WTC11 (cell line): Measurements from ENCODE around the gene CIDEB. TPM values are rescaled to one million over a fixed set of nuclear protein-coding genes. Genes with fewer than 3 reads are reported as not detected.

Source experiments
- ATAC-seq: fragments of 200-7000 bp; cut with Tn5 transposase; 2 replicates; pipeline ENCODE4 v1.10.0; 2021; ENCODE audit warnings: mild to moderate bottlenecking, moderate library complexity
- CTCF ChIA-PET: fragments of 300-600 bp; sonication (Branson Sonifier 250); formaldehyde crosslinking; loops from one replicate; lab custom pipeline; 2021; ENCODE audit warnings: antibody characterized with exemption; lab: Charles Lee
- POLR2A ChIA-PET: fragments of 350-600 bp; sonication (Branson Sonifier 250); formaldehyde crosslinking; loops from one replicate; lab custom pipeline; 2021; ENCODE audit warnings: antibody characterized with exemption; lab: Charles Lee
- DNase-seq: peaks from one replicate; pipeline ENCODE4 v3.0.0; 2021; ENCODE audit warnings: low spot score
- H3K27ac Mint-ChIP-seq: 2 replicates; pipeline ENCODE4 v1.8.0; 2021; ENCODE audit warnings: mixed read lengths
- H3K27me3 Mint-ChIP-seq: 2 replicates; pipeline ENCODE4 v1.8.0; 2021; ENCODE audit warnings: low read depth, mild to moderate bottlenecking, moderate library complexity, mixed read lengths
- H3K36me3 Mint-ChIP-seq: 2 replicates; pipeline ENCODE4 v1.8.0; 2021; ENCODE audit warnings: mixed read lengths
- H3K4me1 Mint-ChIP-seq: 2 replicates; pipeline ENCODE4 v1.8.0; 2022; ENCODE audit warnings: mixed read lengths
- H3K4me3 Mint-ChIP-seq: 2 replicates; pipeline ENCODE4 v1.8.0; 2021; ENCODE audit warnings: mild to moderate bottlenecking, moderate library complexity, mixed read lengths
- H3K9me3 Mint-ChIP-seq: 2 replicates; pipeline ENCODE4 v1.8.0; 2021; ENCODE audit warnings: mixed read lengths
- E2F5 ChIP-seq: sonication (generic); formaldehyde crosslinking; IDR thresholded peaks from 2 replicates; pipeline ENCODE4 v1.8.1; 2022; ENCODE audit warnings: mild to moderate bottlenecking, moderate library complexity, missing genetic modification reagents
- GRHL2 ChIP-seq: fragments of 250-450 bp; sonication (Bioruptor Pico); IDR thresholded peaks from 2 replicates; pipeline ENCODE4 v1.8.0; 2022; ENCODE audit warnings: mild to moderate bottlenecking, moderate library complexity; ENCODE audit not compliant: insufficient replicate concordance, severe bottlenecking
- HMGA2 ChIP-seq: fragments of 250-450 bp; sonication (Bioruptor Pico); IDR thresholded peaks from 2 replicates; pipeline ENCODE4 v1.4.0; 2021; ENCODE audit warnings: mild to moderate bottlenecking, moderate library complexity
- SMAD3 ChIP-seq: sonication (generic); formaldehyde crosslinking; IDR thresholded peaks from 2 replicates; pipeline ENCODE4 v1.8.0; 2022; ENCODE audit warnings: missing genetic modification reagents, mild to moderate bottlenecking, borderline replicate concordance
- SMAD4 ChIP-seq: sonication (generic); formaldehyde crosslinking; IDR thresholded peaks from 2 replicates; pipeline ENCODE4 v1.8.0; 2022; ENCODE audit warnings: mild to moderate bottlenecking, missing genetic modification reagents
- SP1 ChIP-seq: sonication (generic); formaldehyde crosslinking; conservative IDR thresholded peaks from 2 replicates; pipeline ENCODE4 v1.8.1; 2022; ENCODE audit warnings: missing genetic modification reagents
- STAT6 ChIP-seq: sonication (generic); formaldehyde crosslinking; conservative IDR thresholded peaks from 2 replicates; pipeline ENCODE4 v1.8.1; 2023; ENCODE audit warnings: mild to moderate bottlenecking, low read depth, missing genetic modification reagents, moderate library complexity
- USF1 ChIP-seq: sonication (generic); formaldehyde crosslinking; IDR thresholded peaks from 2 replicates; pipeline ENCODE4 v1.8.0; 2022; ENCODE audit warnings: mild to moderate bottlenecking, missing genetic modification reagents
- ZBTB43 ChIP-seq: sonication (generic); formaldehyde crosslinking; IDR thresholded peaks from 2 replicates; pipeline ENCODE4 v1.8.1; 2023; ENCODE audit warnings: mild to moderate bottlenecking, missing genetic modification reagents
- ZNF317 ChIP-seq: sonication (generic); formaldehyde crosslinking; IDR thresholded peaks from 2 replicates; pipeline ENCODE4 v1.8.1; 2023; ENCODE audit warnings: low read depth, mild to moderate bottlenecking, moderate library complexity, missing genetic modification reagents, borderline replicate concordance
- total RNA-seq: library from RNA; stranded (reverse); gene quantifications from 3 replicates; pipeline ENCODE4 v1.2.3, GENCODE V29; 2021
- TF ChIP-seq, protein P1 (sequence below): fragments of 200-600 bp; IDR thresholded peaks from 2 replicates; pipeline ENCODE4 v1.8.0; 2022; ENCODE audit warnings: antibody characterized with exemption
- TF ChIP-seq, protein P2 (sequence below): sonication (generic); formaldehyde crosslinking; conservative IDR thresholded peaks from 2 replicates; pipeline ENCODE4 v1.8.1; 2022; ENCODE audit warnings: mild to moderate bottlenecking, missing genetic modification reagents
- TF ChIP-seq, protein P3 (sequence below): sonication (generic); formaldehyde crosslinking; IDR thresholded peaks from 2 replicates; pipeline ENCODE4 v1.8.0; 2023; ENCODE audit warnings: missing genetic modification reagents, mild to moderate bottlenecking, borderline replicate concordance
- TF ChIP-seq, protein P4 (sequence below): fragments of 250-450 bp; sonication (Bioruptor Pico); IDR thresholded peaks from 2 replicates; pipeline ENCODE4 v2.1.2; 2022; ENCODE audit warnings: mild to moderate bottlenecking, moderate library complexity

CIDEB gene
- total RNA-seq, 1 experiment from 2014 or later, result 4.7 TPM

- no peak for TF ChIP-seq ZBTB43 (CRISPR knock-in tag)
- TF ChIP-seq HMGA2, result no peak
- TF ChIP-seq, protein P1, sequence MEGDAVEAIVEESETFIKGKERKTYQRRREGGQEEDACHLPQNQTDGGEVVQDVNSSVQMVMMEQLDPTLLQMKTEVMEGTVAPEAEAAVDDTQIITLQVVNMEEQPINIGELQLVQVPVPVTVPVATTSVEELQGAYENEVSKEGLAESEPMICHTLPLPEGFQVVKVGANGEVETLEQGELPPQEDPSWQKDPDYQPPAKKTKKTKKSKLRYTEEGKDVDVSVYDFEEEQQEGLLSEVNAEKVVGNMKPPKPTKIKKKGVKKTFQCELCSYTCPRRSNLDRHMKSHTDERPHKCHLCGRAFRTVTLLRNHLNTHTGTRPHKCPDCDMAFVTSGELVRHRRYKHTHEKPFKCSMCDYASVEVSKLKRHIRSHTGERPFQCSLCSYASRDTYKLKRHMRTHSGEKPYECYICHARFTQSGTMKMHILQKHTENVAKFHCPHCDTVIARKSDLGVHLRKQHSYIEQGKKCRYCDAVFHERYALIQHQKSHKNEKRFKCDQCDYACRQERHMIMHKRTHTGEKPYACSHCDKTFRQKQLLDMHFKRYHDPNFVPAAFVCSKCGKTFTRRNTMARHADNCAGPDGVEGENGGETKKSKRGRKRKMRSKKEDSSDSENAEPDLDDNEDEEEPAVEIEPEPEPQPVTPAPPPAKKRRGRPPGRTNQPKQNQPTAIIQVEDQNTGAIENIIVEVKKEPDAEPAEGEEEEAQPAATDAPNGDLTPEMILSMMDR, result no peak
- no peak for TF ChIP-seq SMAD3
- no peak for TF ChIP-seq ZNF317 (CRISPR knock-in tag)
- TF ChIP-seq GRHL2 (CRISPR knock-in tag), result no peak
- TF ChIP-seq, protein P2, sequence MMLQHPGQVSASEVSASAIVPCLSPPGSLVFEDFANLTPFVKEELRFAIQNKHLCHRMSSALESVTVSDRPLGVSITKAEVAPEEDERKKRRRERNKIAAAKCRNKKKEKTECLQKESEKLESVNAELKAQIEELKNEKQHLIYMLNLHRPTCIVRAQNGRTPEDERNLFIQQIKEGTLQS (CRISPR knock-in tag), result no peak
- TF ChIP-seq, all 79 proteins: peak for 0
Observed at GRCh38 chr14:24280797-24281460, 26.8 kb downstream of the CIDEB start (continued).

- POLR2A ChIA-PET, result interaction anchor here (1.1 kb wide), 1 partner anchor 9 kb away, joined by 3 read pairs; no protein-coding TSS in a partner anchor
- H3K4me1 Mint-ChIP-seq, result no peaks in the 10 kb centered on the region
- no peak overlapping the region for H3K27ac Mint-ChIP-seq
- ATAC-seq (no peak), DNase-seq (no peak)
- H3K4me3 Mint-ChIP-seq, result no peak overlapping the region
- no peaks in the 10 kb centered on the region for H3K36me3 Mint-ChIP-seq
- CTCF ChIA-PET, result interaction anchor here (1.1 to 3.2 kb wide), 4 partner anchors 8 to 36 kb away, joined by 5 to 16 read pairs (median 12); partner anchors contain the start of genes CIDEB, RABGGTA and TINF2
- no peaks in the 10 kb centered on the region for H3K27me3 Mint-ChIP-seq
- H3K9me3 Mint-ChIP-seq, result no peaks in the 10 kb centered on the region
- TF ChIP-seq E2F5 (CRISPR knock-in tag), result no peak
- TF ChIP-seq SMAD4, result no peak
- TF ChIP-seq, protein P3, sequence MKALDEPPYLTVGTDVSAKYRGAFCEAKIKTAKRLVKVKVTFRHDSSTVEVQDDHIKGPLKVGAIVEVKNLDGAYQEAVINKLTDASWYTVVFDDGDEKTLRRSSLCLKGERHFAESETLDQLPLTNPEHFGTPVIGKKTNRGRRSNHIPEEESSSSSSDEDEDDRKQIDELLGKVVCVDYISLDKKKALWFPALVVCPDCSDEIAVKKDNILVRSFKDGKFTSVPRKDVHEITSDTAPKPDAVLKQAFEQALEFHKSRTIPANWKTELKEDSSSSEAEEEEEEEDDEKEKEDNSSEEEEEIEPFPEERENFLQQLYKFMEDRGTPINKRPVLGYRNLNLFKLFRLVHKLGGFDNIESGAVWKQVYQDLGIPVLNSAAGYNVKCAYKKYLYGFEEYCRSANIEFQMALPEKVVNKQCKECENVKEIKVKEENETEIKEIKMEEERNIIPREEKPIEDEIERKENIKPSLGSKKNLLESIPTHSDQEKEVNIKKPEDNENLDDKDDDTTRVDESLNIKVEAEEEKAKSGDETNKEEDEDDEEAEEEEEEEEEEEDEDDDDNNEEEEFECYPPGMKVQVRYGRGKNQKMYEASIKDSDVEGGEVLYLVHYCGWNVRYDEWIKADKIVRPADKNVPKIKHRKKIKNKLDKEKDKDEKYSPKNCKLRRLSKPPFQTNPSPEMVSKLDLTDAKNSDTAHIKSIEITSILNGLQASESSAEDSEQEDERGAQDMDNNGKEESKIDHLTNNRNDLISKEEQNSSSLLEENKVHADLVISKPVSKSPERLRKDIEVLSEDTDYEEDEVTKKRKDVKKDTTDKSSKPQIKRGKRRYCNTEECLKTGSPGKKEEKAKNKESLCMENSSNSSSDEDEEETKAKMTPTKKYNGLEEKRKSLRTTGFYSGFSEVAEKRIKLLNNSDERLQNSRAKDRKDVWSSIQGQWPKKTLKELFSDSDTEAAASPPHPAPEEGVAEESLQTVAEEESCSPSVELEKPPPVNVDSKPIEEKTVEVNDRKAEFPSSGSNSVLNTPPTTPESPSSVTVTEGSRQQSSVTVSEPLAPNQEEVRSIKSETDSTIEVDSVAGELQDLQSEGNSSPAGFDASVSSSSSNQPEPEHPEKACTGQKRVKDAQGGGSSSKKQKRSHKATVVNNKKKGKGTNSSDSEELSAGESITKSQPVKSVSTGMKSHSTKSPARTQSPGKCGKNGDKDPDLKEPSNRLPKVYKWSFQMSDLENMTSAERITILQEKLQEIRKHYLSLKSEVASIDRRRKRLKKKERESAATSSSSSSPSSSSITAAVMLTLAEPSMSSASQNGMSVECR (CRISPR knock-in tag), result no peak
- TF ChIP-seq, protein P4, sequence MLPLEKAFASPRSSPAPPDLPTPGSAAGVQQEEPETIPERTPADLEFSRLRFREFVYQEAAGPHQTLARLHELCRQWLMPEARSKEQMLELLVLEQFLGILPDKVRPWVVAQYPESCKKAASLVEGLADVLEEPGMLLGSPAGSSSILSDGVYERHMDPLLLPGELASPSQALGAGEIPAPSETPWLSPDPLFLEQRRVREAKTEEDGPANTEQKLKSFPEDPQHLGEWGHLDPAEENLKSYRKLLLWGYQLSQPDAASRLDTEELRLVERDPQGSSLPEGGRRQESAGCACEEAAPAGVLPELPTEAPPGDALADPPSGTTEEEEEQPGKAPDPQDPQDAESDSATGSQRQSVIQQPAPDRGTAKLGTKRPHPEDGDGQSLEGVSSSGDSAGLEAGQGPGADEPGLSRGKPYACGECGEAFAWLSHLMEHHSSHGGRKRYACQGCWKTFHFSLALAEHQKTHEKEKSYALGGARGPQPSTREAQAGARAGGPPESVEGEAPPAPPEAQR (CRISPR knock-in tag), result no peak
- no peak for TF ChIP-seq STAT6 (CRISPR knock-in tag)
- no peak for TF ChIP-seq USF1 (CRISPR knock-in tag)
- TF ChIP-seq SP1 (CRISPR knock-in tag), result no peak
Observed at GRCh38 chr14:24279301-24280186, 28.2 kb downstream of the CIDEB start.
